ENCODE measurements around the gene ZFAND4.
"Not testable (repeated sequence)": the region's sequence is repeated elsewhere in the genome, so short reads cannot be mapped to it uniquely, and the experiment has no call there.

Gene ZFAND4

DNA sequence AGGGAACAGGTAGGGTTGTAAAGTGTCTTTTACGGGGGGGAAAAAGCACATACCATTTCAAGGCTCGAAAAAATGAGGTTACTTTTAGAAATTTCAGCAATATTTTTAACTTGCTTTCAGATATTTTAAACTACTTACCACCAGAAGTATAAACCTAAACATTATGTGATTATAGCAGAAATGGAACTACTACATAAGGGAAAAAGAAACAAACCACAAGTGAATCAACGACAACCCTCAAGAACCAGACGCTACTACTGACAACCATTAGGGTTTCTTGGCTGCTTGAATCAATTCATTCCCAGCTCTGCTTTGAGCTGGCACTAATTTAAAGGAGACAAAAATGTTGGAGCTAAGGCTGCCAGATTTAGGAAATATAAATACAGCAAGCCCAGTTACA, 80.1 kb downstream of the ZFAND4 start:
- no peak overlapping the region for H3K4me3 ChIP-seq (ENCODE audit: low read depth, low read length)

DNA sequence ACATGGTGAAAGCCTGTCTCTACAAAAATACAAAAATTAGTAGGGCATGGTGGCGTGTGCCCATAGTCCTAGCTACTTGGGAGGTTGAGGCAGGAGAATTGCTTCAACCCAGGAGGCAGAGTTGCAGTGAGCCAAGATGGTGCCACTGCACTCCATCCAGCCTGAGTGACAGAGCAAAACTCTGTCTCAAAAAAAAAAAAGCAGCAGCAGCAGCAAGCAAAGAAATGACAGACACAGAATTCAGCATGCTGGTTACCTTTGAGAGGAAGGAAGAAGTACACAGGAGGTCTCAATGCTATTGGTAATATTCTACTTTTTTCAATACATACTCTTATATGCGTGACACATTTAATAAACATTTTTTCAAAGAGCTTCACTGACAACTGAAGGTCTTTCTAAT, 81.3 kb downstream of the ZFAND4 start:
- H3K4me3 ChIP-seq (ENCODE audit: low read depth, low read length): no peak overlapping the region

DNA sequence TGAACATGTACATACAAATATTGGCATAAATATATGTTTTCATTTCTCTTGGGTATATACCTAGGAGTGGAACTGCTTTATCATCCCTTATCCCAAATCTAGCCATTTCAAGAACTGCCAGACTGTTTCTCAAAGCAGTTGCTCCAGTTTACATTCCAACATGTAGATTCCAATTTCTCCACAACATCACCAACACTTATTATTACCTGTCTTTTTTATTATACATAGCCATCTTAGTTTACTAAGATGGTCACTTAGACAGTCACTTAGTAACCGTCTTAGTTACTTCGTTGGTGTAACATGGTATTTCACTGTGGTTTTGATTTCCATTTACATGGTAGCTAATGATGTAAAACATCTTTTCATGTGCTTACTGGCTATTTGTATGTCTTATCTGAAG, 82.7 kb downstream of the ZFAND4 start:
- H3K4me3 ChIP-seq (ENCODE audit: low read depth, low read length): no peak overlapping the region

DNA sequence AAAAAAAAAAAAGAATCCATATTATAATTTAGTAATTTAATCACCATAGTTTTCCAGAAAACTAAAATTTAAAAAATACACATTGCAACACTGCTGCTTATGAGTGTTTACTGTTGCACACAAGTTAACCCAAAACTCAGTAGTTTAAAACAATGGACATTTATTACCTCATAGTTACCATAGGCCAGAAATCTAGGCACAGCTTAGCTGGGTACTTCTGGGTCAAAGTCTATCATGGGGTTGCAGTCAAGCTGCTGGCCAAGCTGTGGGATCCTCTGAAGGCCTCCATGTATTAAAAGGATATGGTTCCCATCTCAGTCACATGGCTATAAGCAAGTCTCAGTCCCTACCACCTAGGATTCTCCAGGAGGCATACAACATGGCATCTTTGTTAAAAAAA, 83.6 kb downstream of the ZFAND4 start:
- no peak overlapping the region for H3K4me3 ChIP-seq (ENCODE audit: low read depth, low read length)

DNA sequence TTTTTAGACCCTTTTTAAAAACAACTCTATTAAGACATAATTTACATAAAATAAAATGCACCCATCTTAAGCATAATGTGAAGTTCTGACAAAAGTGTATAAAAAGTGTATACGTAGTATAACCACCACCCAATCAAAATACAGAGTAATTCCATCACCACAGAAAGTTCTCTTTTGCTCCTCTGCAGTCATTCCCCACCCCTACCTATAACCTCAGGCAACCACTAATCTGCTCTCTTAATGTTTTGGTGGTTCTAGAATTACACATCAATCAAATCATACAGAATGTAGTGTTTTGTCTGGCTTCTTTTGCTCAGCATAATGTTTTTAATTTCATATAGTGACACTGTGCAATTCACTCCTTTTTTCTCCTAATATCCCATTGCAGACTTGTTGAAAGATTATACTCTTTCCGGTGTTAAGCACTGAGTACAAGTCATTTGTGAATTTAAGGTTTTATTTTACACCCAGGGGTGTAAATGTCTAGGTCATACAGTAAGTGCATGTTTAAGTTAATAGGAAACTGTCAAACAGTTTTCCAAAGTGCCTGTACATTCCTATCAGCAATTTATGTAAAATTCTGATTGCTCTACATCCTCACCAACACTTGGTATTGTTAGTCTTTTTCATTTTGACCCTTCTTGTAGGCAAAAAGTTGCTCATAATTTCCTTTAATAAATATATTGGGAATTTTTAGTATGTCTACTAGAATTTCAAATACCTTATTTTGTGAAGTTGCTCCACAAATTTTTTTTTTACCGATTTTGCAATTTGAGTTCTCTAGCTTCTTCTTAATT, 86.3 kb downstream of the ZFAND4 start:
- H3K4me3 ChIP-seq (ENCODE audit: low read depth, low read length): no peak overlapping the region

DNA sequence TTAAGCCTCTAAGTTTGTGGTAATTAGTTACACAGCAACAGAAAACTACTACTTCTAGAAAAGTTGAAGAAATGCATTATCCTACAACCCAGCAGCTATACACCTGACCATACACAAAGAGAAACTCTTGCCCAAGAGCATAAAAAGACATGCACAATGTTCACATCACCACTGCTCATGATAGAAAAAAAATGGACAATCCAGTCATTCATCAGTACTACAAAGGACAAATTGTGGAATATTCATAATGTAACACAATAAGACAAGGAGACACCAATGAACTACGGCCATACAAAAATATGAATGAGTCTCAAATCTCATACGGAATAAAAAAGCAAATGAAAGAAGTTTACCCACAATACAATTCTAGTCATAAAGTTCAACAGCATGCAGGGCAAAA, 87.4 kb downstream of the ZFAND4 start:
- H3K4me3 ChIP-seq (ENCODE audit: low read depth, low read length): no peak overlapping the region

DNA sequence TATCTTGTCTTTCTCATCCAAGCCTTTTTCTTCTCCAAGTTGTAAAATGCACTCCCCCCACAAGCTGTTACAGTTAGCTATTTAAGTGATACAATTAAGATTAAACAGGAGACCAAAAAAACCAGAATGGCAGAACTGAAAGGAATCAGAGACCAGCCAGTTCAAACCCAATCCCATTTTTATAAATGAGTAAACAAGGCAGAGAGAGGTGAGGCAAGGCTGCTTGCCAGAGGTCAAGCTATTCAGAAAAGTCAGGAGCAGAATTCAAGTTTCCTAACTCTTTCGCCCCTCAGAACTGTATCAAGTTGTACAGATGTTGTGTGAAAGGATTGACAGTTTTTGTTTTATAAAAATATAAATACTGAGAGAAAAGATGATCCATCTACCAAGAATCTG, 90.2 kb downstream of the ZFAND4 start:
- H3K4me3 ChIP-seq (ENCODE audit: low read depth, low read length): no peak overlapping the region

DNA sequence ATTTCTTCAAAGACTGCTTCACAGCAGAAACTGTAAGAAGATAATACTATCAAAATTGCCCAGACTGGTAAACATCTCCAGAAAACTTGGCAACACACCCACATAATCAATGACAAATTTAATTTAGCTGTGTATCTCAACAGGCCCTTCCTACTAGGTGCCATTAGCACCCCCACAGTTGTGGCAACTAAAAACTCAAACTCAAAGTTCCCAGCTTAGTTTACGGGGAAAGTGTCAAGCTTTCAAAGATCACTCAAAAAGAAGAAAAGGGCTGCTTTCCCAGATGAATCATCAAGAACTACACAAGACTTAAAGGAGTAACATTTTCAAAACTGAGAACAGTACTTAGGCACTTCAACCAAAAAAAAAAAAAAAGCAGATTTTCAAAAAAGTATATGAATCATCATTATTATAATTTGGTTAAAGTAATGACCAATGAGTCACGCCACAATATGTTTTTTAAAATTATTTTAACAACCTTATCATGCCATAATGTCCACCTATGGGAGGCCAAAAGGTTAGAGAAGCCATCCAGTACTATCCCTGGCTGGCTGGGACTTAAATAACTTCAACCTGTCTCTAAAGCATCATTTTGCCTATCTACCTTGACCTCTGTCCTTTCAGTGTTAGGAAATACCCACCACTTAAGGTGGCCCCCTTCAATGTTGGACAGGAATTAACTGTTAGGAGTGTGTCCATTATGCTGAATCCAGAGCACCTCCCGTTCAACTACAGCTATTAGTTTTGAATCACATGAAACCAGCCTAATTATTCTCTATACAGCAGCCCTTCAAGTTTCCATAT, 90.8 kb downstream of the ZFAND4 start:
- H3K4me3 ChIP-seq (ENCODE audit: low read depth, low read length): no peak overlapping the region

DNA sequence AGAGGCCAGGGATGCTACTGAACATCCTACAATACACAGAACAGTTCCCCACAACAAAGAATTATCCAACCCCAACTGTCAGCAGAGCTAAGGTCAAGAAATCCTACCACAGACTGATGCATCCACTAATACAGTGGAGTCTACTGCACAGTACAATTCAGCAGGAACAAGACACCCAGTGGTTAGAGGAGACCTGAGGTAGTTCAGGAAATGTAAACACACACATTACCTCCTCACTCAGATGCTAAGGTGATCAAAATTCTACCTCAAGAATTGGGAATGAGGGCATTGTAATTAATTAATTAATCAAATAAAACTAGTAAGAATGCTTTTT, 91.4 kb downstream of the ZFAND4 start:
- H3K4me3 ChIP-seq (ENCODE audit: low read depth, low read length): no peak overlapping the region

DNA sequence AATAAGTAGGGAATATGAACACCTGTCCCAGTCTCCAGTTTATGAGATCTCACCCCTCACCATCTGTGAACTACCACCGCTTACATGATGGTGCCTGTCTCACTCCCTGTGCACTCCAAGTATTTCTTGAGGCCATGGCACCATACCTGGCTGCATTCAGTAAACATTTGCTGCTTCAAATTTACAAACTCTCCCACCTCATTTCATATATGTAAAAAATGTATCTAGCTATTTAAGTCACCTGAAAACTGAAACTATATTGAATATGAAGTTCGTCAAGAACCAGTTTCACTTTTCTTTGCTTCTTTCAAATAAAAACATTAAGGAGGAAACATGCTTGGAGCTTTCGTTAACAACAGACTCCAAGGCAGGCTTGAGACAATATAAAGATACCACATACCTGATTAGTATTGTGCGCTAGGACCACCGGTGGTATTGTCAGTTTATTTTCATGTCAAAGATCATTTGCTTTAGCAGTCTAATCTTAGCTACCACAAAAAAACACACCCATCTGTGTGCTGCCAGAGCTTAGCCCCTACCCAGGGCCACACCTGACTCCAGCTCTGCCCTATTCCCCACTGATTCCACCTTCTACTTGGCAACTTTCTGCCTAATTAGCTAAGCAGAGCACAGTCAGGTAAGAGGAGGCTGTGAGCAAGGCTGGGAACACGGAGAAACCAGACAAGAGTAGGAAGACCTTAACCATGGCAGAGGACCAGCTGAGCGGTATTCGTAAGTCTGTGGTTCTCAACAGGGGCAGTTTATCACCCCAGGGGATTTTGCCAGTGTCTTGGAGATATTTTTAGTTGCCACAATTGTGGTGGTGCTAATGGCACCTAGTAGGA, 92.0 kb downstream of the ZFAND4 start:
- H3K4me3 ChIP-seq (ENCODE audit: low read depth, low read length): no peak overlapping the region

DNA sequence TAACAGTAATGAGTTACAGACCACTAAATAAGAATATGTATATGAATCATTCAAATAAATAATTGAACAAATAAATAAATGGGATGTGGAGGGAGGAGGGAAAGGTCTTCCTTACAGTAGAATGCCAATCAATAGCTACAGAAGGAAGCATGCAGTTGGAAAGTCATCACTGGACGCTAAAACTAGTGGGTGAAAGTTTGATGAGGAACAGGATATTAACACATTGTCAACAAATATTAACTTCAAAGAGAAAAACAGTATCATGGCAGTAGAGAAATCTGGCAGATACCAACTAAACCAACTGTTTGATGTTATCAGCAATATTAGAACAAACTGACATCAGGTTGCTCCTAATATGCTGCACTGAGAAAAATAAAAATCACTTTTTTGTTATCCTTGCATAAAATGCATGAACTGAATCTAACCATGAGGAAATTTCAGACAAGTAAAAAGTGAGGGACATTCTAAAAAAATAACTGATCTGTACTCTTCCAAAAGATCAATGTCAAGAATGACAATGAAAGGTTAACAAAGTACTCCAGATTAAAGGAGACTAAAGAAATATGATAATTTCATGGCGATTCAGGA, 94.1 kb downstream of the ZFAND4 start:
- no peak overlapping the region for H3K4me3 ChIP-seq (ENCODE audit: low read depth, low read length)

DNA sequence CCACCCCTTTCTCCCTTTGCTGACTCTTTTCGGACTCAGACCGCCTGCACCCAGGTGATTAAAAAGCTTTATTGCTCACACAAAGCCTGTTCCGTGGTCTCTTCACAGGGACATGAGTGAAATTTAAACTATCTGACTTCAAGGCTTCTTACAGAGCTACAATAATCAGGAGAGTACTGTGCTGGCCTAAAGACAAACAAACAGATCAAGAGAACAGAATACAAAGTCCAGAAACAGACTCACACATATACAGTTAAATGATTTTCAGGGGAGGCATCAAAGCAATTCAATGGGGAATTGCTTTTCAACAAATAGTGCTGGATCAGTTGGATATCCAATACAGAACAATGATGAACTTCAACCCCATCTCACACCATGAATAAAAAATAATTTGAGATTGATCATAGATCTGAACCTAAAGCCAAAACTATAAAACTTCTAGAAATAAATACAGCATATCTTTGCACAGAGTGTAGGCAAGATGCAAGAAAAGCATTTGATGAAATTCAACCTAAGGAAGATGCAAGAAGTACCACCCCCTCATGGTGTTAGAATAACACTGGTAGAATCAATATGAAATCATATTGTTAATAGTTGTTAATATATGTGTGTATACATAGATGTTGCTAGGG, 96.5 kb downstream of the ZFAND4 start:
- H3K4me3 ChIP-seq (ENCODE audit: low read depth, low read length): no peak overlapping the region

DNA sequence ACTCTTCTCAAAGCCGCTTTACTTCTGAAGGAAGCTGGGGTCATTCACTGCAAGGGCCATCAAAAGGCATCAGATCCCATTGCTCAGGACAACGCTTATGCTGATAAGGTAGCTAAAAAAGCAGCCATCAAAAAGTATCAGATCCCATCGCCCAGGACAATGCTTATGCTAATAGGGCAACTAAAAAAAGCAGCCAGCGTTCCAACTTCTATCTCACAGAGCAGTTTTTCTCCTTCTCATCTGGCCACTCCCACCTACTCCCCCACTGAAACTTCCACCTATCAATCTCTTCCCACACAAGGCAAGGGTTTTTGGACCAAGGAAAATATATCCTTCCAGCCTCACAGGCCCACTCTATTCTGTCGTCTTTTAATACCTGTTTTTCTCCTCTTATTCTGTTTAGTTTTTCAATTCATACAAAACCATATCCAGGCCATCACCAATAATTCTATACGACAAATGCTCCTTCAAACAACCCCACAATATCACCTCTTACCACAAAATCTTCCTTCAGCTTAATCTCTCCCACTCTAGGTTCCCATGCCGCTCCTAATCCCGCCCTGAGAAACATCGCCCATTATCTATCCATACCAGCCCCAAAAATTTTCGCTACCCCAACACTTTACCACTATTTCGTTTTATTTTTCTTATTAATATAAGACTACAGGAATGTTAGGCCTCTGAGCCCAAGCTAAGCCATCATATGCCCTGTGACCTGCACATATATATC, 97.4 kb downstream of the ZFAND4 start:
- not testable (repeated sequence) for H3K4me3 ChIP-seq (ENCODE audit: low read depth, low read length)

DNA sequence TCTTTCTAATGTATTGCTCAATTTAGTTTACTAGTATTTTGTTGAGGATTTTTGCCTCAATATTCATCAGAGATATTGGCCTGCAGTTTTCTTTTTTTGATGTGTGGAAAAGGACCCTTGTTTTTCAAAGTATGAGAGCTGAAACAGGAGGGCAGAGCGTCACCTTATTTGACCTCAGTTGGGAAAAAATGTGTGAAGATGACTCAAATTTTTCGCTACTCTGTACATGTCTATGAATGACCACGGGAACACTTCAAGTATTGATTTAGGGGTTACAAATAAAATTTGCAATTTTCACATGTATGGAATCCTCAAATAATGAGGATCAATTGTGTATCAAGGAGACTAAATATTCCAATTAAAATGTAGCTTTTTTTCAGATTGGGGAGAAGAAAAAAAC, 103.1 kb downstream of the ZFAND4 start:
- no peak overlapping the region for H3K4me3 ChIP-seq (ENCODE audit: low read depth, low read length)

DNA sequence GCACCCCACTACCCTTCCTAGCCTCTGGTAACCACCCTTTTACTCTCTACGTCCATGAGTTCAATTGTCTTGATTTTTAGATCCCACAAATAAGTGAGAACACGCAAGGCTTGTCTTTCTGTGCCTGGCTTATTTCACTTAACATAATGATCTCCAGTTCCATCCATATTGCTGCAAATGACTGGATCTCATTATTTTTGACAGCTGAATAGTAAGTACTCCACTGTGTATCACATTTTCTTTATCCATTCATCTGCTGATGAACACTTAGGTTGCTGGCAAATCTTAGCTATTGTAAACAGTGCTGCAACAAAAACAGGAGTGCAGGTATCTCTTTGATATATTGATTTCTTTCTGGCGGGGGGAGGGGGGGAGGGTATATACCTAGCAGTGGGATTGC, 106.2 kb downstream of the ZFAND4 start:
- H3K4me3 ChIP-seq (ENCODE audit: low read depth, low read length): no peak overlapping the region
